HG02610 (cell line): ENCODE data around the gene TNK2.
"Not testable (repeated sequence)": the region's sequence is repeated elsewhere in the genome, so short reads cannot be mapped to it uniquely, and the experiment has no call there.

Source experiments
- ATAC-seq: cut with Tn5 transposase; IDR thresholded peaks from one replicate; pipeline ENCODE4 v1.9.1; 2021; ENCODE audit warnings: mild to moderate bottlenecking, moderate library complexity; ENCODE audit not compliant: unreplicated experiment

Gene TNK2

GRCh38 chr3:195872097-195872496, 36.3 kb downstream of the TNK2 start:
- ATAC-seq: no peak

GRCh38 chr3:195871686-195872085, 36.7 kb downstream of the TNK2 start:
- not testable (repeated sequence) for ATAC-seq

- no peak for ATAC-seq
These were observed 37.4 kb downstream of the TNK2 start for GRCh38 chr3:195870937-195871336.

GRCh38 chr3:195870442-195870841, 37.9 kb downstream of the TNK2 start:
- no peak for ATAC-seq

GRCh38 chr3:195869413-195870001, 38.8 kb downstream of the TNK2 start:
- ATAC-seq: no peak

GRCh38 chr3:195868866-195869412, 39.4 kb downstream of the TNK2 start:
- no peak for ATAC-seq

GRCh38 chr3:195868336-195868865, 40.0 kb downstream of the TNK2 start:
- ATAC-seq: no peak

GRCh38 chr3:195867631-195868335, 40.6 kb downstream of the TNK2 start:
- ATAC-seq: no peak

- no peak for ATAC-seq
These were observed 41.5 kb downstream of the TNK2 start for GRCh38 chr3:195866686-195867511.

GRCh38 chr3:195865752-195866151, 42.6 kb downstream of the TNK2 start:
- ATAC-seq: no peak

GRCh38 chr3:195863121-195864061, 45.0 kb downstream of the TNK2 start:
- ATAC-seq: peak; percentile 71

GRCh38 chr3:195862318-195862717, 46.0 kb downstream of the TNK2 start:
- not testable (repeated sequence) for ATAC-seq

GRCh38 chr3:195860456-195860855, 47.9 kb downstream of the TNK2 start:
- no peak for ATAC-seq

GRCh38 chr3:195859846-195860411, 48.4 kb downstream of the TNK2 start:
- no peak for ATAC-seq

GRCh38 chr3:195859061-195859845, 49.1 kb downstream of the TNK2 start:
- ATAC-seq: no peak

GRCh38 chr3:195856410-195857084, 51.8 kb downstream of the TNK2 start:
- no peak for ATAC-seq

GRCh38 chr3:195855471-195856409, 52.6 kb downstream of the TNK2 start:
- no peak for ATAC-seq
